H1 (cell line): Measurements from ENCODE around the gene PPP2R2D. TPM values are rescaled to one million over a fixed set of nuclear protein-coding genes. Genes with fewer than 3 reads are reported as not detected.

Source experiments
- ATF2 ChIP-seq: IDR thresholded peaks from 2 replicates; pipeline ENCODE4 v1.6.1; 2012; ENCODE audit warnings: low read length, inconsistent platforms
- ATF3 ChIP-seq: IDR thresholded peaks from 2 replicates; pipeline ENCODE4 v1.6.1; 2011; ENCODE audit warnings: low read depth, mild to moderate bottlenecking, low read length; ENCODE audit not compliant: insufficient read depth
- CHD7 ChIP-seq: fragments of 300-600 bp; sonication (generic); IDR thresholded peaks from 2 replicates; pipeline ENCODE4 v1.7.1; 2012; ENCODE audit warnings: low read length, moderate library complexity, mild to moderate bottlenecking, inconsistent platforms; ENCODE audit not compliant: insufficient replicate concordance
- CTBP2 ChIP-seq: IDR thresholded peaks from 2 replicates; pipeline ENCODE4 v1.7.0; 2011; ENCODE audit warnings: borderline replicate concordance, mild to moderate bottlenecking, moderate library complexity, mixed read lengths, low read length; ENCODE audit not compliant: insufficient read depth, insufficient read length
- GTF2F1 ChIP-seq: IDR thresholded peaks from 2 replicates; pipeline ENCODE4 v1.6.1; 2012; ENCODE audit warnings: low read depth, low read length, improper control_type of control experiment, borderline replicate concordance
- TAF7 ChIP-seq: optimal IDR thresholded peaks from 2 replicates; pipeline ENCODE3; 2011; ENCODE audit warnings: low read depth, mild to moderate bottlenecking, inconsistent platforms, low read length, moderate library complexity, borderline replicate concordance
- polyA plus RNA-seq, 7 experiments: library from polyadenylated mRNA; depleted of rRNA in 3 of 7; stranded (reverse) in 5 of 7; unstranded in 2 of 7; fragments of >200 nt in 5 of 7; fragments of 200-250 nt in 2 of 7; gene quantifications; 1 replicate in 5 of 7; 2 replicates in 1 of 7; 4 replicates in 1 of 7; pipeline versions ENCODE4 v1.2.1 to v1.2.3, GENCODE V29; 2011 to 2013; ENCODE audit warnings: missing spikeins in 2 of 7, mixed read lengths in 2 of 7
- total RNA-seq: library from RNA; stranded (reverse); fragmentation: NEBNext Ultra II Directional; extraction: Animal tissue kit (Norgen Biotek cat#: 25700); gene quantifications from 2 replicates; pipeline ENCODE4 v1.2.1, GENCODE V29; 2021

PPP2R2D gene
- total and polyA plus RNA-seq, 2 of the 8 experiments (the other 6 are each of a cell fraction or from before 2014, with no cell fraction given): 25.4 to 32.8 TPM

GRCh38 chr10:131975003-131975402 lies 74.2 kb downstream of the PPP2R2D start (continued):
- no peak for TF ChIP-seq TAF7
- TF ChIP-seq CHD7: no peak
- TF ChIP-seq ATF2: no peak
- no peak for TF ChIP-seq CTBP2
- no peak for TF ChIP-seq ATF3
- no peak for TF ChIP-seq GTF2F1
- TF ChIP-seq, all 59 proteins: peak for 0
